Dedifferentiated amniotic fluid mesenchymal stem cell (primary cell): ENCODE measurements around the gene MSMP.
A peak's percentile ranks its signal among the peaks of the same experiment; 100 is the strongest.

Experiments
- DNase-seq: peaks from one replicate; pipeline ENCODE4 v3.0.0-alpha.2; 2016; ENCODE audit errors: extremely low spot score

The MSMP gene

GRCh38 chr9:35743880-35744518 is 10.1 kb downstream of the MSMP start:
- DNase-seq = no peak

DNA sequence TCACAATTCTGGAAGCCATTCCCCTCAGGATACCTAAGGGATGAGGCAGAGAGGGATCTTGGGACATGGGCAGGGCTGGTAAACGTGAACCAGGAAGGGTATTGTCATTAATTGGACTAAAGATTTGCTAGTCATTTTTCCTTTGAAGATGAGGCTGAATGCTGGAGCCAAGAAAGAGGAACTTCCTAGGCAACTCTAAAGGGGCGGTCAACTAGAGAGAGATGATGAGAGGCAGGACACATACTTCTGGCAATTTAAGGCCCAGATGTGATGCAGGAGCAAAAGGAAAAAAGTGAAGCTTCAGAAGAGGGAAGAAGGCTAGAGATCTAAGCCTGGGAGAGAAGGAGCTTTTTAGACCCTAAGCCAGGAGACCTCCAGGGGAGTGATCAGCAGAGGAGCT is 10.6 kb downstream of the MSMP start:
- DNase-seq = no peak

GRCh38 chr9:35741740-35742139 is 12.3 kb downstream of the MSMP start:
- DNase-seq = no peak

DNA sequence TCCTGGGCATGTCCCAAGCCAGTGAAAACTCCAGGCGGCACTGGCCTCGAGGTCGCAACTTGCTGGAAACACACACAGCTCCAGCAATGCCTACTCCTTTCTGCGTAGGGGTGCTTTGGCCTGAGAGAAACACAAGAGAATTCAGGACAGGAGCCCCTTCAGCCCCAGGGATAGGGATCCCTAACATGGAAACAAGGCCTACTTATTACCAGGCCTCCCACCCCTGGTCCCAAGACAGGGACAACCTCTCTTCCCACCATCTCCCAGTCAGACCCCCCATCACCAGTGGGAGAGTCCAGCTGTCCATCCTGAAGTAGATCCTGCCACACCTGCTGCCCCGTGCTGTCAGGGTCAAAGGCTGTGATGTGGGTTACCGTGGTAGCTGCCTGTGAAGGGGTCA is 13.8 kb downstream of the MSMP start:
- no peak for DNase-seq

GRCh38 chr9:35738924-35739323 is 15.2 kb downstream of the MSMP start:
- no peak for DNase-seq

DNA sequence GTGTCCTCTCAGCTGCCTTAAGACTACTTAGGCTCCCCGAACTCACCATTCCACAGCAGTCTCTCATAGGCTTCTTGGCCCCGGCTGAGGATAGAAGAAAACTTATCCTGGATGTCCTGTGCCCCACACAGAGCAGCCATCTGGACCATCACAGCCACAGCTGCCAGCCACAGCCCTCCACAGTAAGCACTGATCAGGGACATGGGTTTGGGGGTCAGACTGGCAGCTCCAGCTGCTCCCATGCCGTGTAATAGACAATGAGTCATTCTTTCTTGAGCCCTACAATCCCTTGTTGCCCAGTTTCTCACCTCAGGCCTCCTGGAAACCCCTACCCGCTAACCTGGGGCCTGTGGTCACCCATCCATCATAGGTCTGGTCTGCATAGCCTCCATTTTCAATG is 15.9 kb downstream of the MSMP start:
- DNase-seq = no peak

GRCh38 chr9:35737143-35737542 is 16.9 kb downstream of the MSMP start:
- DNase-seq = no peak

DNA sequence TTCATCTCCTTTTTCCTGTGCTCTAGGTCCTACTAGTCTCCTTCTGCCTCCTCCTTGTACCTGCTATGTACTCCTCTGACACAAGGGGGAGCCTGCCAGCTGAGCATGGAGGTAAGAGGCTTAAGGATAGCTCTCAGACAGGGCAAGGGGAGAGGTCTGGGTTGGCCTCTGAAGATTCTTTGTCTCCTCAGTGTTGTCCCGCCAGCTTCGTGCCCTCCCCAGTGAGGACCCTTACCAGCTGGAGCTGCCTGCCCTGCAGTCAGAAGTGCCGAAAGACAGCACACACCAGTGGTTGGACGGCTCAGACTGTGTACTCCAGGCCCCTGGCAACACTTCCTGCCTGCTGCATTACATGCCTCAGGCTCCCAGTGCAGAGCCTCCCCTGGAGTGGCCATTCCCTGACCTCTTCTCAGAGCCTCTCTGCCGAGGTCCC is 17.9 kb downstream of the MSMP start:
- DNase-seq = peak; percentile 62

DNA sequence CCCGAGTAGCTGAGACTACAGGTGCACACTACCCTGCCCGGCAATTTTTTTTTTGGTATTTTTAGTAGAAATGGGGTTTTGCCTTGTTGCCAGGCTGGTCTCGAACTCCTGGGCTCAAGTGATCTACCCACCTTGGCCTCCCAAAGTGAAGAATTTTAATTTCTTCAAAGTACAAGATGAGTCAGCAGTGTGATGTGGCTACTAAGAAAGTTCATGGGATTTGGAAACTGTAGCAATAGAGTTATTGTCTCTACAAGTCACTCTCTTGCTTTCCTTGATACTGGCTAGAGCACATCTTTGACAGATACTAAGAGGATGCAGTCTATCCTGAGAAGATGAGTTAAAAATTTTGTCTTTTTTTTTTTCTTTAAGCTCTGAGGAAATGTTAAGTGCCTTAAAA is 20.0 kb downstream of the MSMP start:
- no peak for DNase-seq

GRCh38 chr9:35732800-35733541 is 21.1 kb downstream of the MSMP start:
- DNase-seq = no peak

- DNase-seq = peak; percentile 99
These were observed 21.8 kb downstream of the MSMP start, which contains the start of the genes CREB3 and TLN1 for GRCh38 chr9:35732185-35732799. TSS of gene CREB3 (plus strand) at chr9:35732666. CDS start at chr9:35732773, 107 bp downstream. TSS of gene TLN1 (minus strand) at chr9:35732195. CDS start at chr9:35725694, 6,501 bp downstream.

DNA sequence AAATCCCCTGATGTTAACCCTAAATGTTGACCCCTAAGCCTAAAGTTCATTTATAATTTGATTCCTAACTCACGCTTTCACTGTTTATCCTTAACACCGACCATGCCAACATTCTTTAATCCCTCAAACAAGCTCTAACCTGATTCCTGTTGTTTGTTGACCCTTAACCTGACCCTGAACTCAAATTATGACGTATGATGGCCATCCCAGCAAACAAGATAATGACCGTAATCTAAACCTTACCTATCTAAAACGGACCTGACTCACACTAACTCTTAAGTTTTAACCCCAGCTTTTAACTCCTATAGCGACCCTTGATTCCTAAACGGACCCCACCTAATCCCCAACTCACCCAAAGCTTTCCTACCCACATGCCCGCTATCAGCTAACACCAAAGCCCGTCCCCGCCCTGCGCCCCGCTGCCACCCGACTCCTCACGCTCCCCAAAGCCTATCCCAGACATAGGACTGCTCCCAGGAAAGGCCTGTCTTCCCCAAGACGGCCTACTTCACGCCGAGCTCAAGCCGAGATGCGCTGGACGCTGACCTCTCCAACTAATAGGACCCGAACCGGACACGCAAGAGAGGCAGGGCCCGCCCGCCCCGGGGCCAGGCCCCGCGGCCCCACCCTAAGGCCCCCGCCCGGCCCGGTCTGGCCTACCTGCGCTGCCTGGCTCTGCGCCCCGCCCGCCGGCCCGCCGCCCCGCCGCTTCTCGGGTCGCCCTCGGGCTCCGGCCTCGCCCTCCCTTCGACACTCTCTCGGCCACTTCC is 22.5 kb downstream of the MSMP start:
- no peak for DNase-seq

DNA sequence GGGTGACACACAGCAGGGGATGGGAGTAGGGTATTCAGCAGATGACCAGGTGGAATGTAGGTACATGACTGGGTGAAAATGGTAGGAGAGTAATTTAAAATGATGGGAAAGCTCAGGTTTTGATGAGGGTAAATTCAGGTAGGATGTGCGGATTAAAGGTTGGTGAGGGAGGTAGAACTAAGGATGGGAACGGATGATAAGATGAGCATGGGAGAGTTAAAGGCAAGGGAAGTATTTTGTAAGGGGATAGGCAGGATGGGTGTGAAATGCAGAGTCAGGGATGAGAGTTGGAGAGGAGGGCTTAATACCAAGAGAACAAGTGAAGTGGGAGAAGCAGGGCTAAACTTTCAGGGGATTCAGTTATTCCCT is 23.6 kb downstream of the MSMP start:
- no peak for DNase-seq

DNA sequence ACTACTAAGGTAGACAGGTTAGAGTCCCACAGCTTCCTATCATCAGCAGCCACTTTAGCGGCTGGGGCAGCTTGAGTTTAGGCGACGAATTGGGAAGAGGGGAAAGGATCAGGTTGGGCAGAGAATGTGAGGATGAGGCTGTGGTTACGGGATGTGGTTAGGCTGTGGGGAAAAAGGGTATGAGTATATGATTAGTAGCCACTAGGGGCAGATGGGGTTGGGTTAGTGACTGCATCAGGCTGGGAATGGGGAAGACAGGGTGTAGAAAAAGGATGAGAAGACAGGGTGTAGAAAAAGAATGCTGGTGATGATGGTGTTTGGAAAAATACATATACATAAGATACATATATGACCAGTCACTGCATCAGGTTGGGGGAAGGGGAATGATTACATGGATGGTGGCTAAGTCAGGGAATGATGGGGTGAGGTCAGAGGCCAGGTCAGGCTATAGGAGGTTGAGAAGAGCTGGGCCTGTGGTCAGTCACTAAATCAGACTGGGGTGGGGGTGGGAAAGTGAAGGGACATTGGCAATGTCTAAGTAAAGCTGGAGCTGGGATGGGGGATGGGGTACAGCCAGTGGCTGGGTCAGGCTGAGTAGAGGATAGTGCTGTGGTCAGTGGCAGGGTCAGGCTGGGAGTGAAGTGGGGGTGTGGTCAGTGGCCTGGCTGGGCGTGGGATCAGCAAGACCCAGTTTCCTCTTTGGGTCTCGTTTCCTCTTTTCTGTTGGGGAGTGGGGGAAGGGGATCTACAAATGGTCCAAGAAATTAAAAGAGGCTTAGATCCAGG is 24.2 kb downstream of the MSMP start:
- DNase-seq = peak; percentile 83

DNA sequence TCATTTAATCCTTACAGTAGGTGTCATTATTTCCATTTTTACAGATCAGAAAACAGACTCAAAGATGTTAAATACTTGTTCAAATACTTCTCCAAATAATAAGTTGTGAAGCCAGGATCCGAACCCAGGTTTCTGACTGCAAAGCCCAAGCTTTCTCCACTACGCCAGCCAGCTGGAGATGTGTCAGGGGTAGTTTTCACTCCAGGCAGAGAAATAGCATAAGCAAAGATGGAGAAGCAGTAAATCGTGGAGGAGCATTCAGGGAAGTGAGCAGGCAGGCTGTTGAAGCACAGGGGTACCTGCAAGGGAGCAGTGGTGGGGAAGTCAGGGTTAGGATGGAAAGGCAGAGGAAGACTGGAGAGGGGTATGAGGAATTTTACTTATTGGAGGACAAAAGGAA is 25.0 kb downstream of the MSMP start:
- DNase-seq = no peak

- DNase-seq = peak; percentile 85
These were observed 25.8 kb downstream of the MSMP start for GRCh38 chr9:35728041-35728971.

- DNase-seq = no peak
These were observed 26.4 kb downstream of the MSMP start for GRCh38 chr9:35727676-35728040.

GRCh38 chr9:35726931-35727330 is 27.1 kb downstream of the MSMP start:
- peak; percentile 33 for DNase-seq

- DNase-seq = no peak
These were observed 28.7 kb downstream of the MSMP start for GRCh38 chr9:35725362-35725761.

- no peak for DNase-seq
These were observed 30.2 kb downstream of the MSMP start for GRCh38 chr9:35723908-35724307.
